NOMO-1 (cell line): Measurements from ENCODE around the gene LRMDA.
"Not testable (repeated sequence)": the region's sequence is repeated elsewhere in the genome, so short reads cannot be mapped to it uniquely, and the experiment has no call there.

Source experiments
- DNase-seq, 2 experiments: peaks; one replicate each; lab custom pipeline; 2025; ENCODE audit not compliant: unreplicated experiment in 2 of 2; lab: John Stamatoyannopoulos, UW

Gene LRMDA

DNA sequence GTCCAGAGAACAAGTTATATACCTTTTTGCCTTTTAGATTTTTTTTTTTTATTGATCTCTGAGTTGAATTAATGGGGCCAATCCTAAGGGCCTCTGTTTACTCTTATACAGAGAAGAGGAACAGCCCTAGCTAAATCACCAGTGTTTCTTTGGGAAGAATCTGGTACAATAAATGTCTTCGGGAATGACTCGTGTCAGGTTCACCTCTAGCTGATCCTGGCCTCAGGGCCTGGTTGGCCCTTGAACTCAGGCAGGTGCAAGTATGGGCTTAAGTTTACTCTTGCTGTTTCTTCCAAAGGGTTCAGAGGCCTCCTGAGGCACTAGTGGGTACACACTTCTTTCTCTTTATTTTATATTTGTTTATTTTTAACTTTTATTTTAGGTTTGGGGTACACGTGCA is 71.0 kb downstream of the LRMDA start:
- DNase-seq = no peak

GRCh38 chr10:75502838-75503237 is 71.4 kb downstream of the LRMDA start:
- no peak for DNase-seq

DNA sequence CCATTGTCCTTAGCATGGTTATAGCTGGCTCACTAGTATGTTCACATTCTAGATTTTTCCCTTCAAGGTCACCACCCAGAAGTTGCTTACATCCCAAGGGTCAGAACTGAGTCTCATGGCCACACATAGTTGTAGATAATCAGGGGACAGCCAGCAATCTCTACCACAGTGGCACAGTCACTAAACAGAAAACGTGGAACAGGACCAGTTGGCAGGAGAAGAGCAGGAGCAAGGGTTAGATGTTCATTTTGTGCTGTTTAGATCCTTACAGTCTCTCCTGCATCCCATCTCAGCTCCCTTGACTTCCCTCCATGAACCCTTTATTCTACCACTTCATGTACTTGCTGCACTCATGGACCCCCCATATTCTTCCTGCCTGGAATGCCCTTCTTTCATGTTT is 73.9 kb downstream of the LRMDA start:
- DNase-seq = no peak

GRCh38 chr10:75505840-75506506 is 74.5 kb downstream of the LRMDA start:
- DNase-seq = no peak

DNA sequence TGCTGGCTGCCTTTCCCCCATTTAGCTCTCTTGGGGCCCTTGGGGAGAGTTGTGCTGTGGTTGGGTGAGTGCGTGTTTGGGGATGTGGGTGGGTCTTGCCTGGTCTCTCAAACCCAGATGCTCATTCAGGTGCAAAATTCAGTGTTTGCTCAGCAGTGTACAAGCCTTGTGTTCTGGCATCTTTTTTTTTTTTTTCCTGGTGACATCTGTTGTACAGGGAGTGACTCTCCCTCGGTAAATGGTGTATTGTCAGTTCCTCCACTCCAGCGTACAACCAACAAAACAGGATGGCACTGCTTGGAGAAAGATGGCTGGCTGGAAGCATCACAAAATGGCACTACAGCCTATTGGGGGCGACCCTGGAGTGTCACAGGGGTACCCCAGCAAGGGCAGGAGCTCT is 75.5 kb downstream of the LRMDA start:
- DNase-seq = no peak

GRCh38 chr10:75507469-75507868 is 76.0 kb downstream of the LRMDA start:
- DNase-seq = no peak

DNA sequence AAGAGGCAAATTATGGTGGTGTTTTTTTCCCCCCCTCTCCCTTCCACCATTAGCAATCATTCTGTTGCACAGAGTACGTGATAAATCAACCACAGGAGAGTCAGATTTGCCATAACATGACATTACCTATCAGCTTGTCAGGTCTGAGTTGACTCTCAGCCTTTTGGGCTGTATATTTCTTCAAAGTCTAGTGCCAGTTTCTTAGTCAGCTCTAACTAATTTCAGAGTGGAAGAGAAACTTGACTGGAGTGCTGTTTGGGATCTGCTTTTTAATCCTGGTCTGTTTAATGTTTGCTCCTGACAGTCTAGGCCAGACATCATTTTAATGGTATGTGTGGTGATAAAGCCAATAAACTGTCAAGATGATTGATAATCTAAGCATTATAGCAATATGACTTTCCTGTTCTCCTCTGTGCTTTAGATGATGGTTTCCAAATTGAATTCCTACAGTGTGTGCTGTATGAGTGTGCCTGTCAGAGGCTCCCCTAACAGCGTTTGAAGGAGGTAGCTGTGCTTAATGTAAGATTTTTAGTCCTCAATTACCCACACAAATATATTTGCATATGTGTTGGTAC is 76.9 kb downstream of the LRMDA start:
- no peak for DNase-seq

- no peak for DNase-seq
Observed at GRCh38 chr10:75508814-75509306, 77.4 kb downstream of the LRMDA start.

- DNase-seq = no peak
Observed at GRCh38 chr10:75509706-75510105, 78.3 kb downstream of the LRMDA start.

- no peak for DNase-seq
Observed at GRCh38 chr10:75511011-75511410, 79.6 kb downstream of the LRMDA start.

GRCh38 chr10:75512203-75512933 is 80.9 kb downstream of the LRMDA start:
- DNase-seq = no peak

GRCh38 chr10:75513292-75513885 is 82.0 kb downstream of the LRMDA start:
- no peak for DNase-seq

DNA sequence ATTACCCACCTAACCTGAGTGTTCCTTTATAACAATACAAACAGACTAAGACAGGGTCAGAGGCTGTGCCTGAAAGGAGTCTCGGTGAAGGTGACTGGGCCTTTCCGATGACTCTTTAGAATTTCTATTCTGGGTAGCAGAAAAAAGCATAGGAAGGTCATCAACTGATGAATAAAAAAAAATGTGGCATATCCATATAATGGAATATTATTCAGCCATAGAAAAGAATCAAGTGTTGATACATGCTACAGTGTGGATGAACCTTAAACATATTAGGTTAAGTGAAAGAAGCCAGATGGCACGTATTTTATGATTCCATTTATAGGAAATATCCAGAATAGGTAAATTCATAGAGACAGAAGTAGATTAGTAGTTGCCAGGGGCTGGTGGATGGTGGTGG is 83.4 kb downstream of the LRMDA start:
- DNase-seq = no peak

GRCh38 chr10:75516154-75516553 is 84.7 kb downstream of the LRMDA start:
- peak in 1 of 2 experiments; percentile 26 for DNase-seq

DNA sequence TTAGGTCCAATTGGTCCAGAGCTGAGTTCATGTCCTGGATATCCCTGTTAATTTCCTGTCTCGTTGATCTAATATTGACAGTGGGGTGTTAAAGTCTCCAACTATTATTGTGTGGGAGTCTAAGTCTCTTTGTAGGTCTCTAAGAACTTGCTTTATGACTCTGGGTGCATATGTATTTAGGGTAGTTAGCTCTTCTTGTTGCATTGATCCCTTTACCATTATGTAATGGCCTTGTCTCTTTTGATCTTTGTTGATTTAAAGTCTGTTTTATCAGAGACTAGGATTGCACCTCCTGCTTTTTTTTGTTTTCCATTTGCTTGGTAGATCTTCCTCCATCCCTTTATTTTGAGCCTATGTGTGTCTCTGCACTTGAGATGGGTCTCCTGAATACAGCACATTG is 87.8 kb downstream of the LRMDA start:
- DNase-seq = not testable (repeated sequence)

DNA sequence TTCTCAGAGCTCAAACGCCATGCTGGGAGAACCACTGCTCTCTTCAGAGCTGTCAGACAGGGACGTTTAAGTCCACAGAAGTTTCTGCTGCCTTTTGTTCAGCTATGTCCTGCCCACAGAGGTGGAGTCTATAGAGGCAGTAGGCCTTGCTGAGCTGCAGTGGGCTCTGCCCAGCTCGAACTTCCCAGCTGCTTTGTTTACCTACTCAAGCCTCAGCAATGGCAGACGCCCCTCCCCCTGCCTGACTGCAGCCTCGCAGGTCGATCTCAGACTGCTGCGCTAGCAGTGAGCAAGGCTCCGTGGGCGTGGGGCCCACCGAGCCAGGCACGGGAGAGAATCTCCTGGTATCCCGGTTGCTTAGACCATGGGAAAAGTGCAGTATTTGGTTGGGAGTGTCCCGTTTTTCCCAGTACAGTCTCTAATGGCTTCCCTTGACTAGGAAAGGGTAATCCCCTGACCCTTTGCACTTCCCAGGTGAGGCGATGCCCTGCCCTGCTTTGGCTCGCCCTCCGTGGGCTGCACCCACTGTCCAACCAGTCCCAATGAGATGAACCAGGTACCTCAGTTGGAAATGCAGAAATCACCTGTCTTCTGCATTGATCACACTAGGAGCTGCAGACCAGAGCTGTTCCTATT is 89.9 kb downstream of the LRMDA start:
- DNase-seq = not testable (repeated sequence)

GRCh38 chr10:75525067-75525466 is 93.6 kb downstream of the LRMDA start:
- no peak for DNase-seq

GRCh38 chr10:75525646-75526045 is 94.2 kb downstream of the LRMDA start:
- no peak for DNase-seq

DNA sequence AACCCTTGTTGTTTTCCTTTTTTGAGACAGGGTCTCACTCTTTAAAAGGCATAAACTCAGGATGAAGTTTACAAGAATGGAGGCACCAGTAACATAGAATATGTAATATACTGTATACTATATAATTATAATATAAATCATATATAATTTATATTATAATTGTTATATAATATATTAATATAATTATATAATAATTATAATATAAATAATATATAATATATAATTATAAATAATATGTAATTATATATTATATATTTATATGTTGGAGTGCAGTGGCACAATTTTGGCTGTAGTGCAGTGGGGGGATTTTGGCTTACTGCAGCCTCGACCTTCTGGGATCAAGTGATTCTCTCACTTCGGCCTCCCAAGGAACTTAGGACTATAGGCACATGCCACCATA is 96.1 kb downstream of the LRMDA start:
- no peak for DNase-seq

- DNase-seq = peak; percentile 83 to 98
Observed at GRCh38 chr10:75528392-75528791, 97.0 kb downstream of the LRMDA start.

- DNase-seq = no peak
Observed at GRCh38 chr10:75530299-75530698, 98.9 kb downstream of the LRMDA start.
